NT2/D1 (cell line): ENCODE data around the gene SGIP1.
"Not testable (repeated sequence)": the region's sequence is repeated elsewhere in the genome, so short reads cannot be mapped to it uniquely, and the experiment has no call there.

Experiments
- DNase-seq: peaks from one replicate; pipeline ENCODE4 v3.0.0-alpha.2; 2011; ENCODE audit warnings: low read depth, low spot score
- H3K27me3 ChIP-seq: 2 replicates; pipeline ENCODE4 v1.6.0; 2011; ENCODE audit warnings: mild to moderate bottlenecking; ENCODE audit not compliant: insufficient read length, insufficient read depth
- H3K36me3 ChIP-seq: 2 replicates; pipeline ENCODE4 v1.6.1; 2011; ENCODE audit warnings: mild to moderate bottlenecking, low read length, mixed read lengths; ENCODE audit not compliant: insufficient read depth, insufficient read length
- H3K4me1 ChIP-seq: 2 replicates; pipeline ENCODE4 v1.5.1; 2011; ENCODE audit not compliant: insufficient read depth, insufficient read length
- H3K4me3 ChIP-seq: 2 replicates; pipeline ENCODE4 v1.5.1; 2011; ENCODE audit warnings: low read depth; ENCODE audit not compliant: insufficient read length
- H3K9ac ChIP-seq: 2 replicates; pipeline ENCODE4 v1.6.0; 2011; ENCODE audit warnings: low read depth; ENCODE audit not compliant: insufficient read length
- H3K9me3 ChIP-seq: 2 replicates; pipeline ENCODE4 v1.5.1; 2011; ENCODE audit warnings: mild to moderate bottlenecking, low read length; ENCODE audit not compliant: insufficient read depth
- SUZ12 ChIP-seq: IDR thresholded peaks from 2 replicates; pipeline ENCODE4 v1.6.1; 2011; ENCODE audit not compliant: insufficient read length, insufficient read depth; ENCODE audit errors: extremely low read depth
- YY1 ChIP-seq: IDR thresholded peaks from 2 replicates; pipeline ENCODE4 v1.6.1; 2011; ENCODE audit not compliant: insufficient read length, insufficient read depth
- ZNF274 ChIP-seq: IDR thresholded peaks from 2 replicates; pipeline ENCODE4 v1.6.1; 2011; ENCODE audit warnings: mild to moderate bottlenecking, low read depth, low read length

The SGIP1 gene

GRCh38 chr1:66787641-66788040, 253.7 kb downstream of the SGIP1 start:
- no peaks in the 10 kb centered on the region for H3K36me3 ChIP-seq
- H3K4me1 ChIP-seq, result no peaks in the 10 kb centered on the region
- no peak overlapping the region for H3K4me3 ChIP-seq
- no peaks in the 10 kb centered on the region for H3K9me3 ChIP-seq
- H3K27me3 ChIP-seq, result no peaks in the 10 kb centered on the region
- no peak for DNase-seq
- H3K9ac ChIP-seq, result no peak overlapping the region
- TF ChIP-seq ZNF274, result no peak
- TF ChIP-seq SUZ12, result no peak
- TF ChIP-seq YY1, result no peak

GRCh38 chr1:66788231-66788939, 254.4 kb downstream of the SGIP1 start:
- H3K36me3 ChIP-seq, result no peaks in the 10 kb centered on the region
- H3K4me3 ChIP-seq, result no peak overlapping the region
- no peak overlapping the region for H3K9ac ChIP-seq
- no peak for TF ChIP-seq ZNF274
- no peak for TF ChIP-seq SUZ12
- TF ChIP-seq YY1, result no peak
- H3K9me3 ChIP-seq, result no peaks in the 10 kb centered on the region
- no peaks in the 10 kb centered on the region for H3K4me1 ChIP-seq
- DNase-seq, result no peak
- H3K27me3 ChIP-seq, result no peaks in the 10 kb centered on the region

DNA sequence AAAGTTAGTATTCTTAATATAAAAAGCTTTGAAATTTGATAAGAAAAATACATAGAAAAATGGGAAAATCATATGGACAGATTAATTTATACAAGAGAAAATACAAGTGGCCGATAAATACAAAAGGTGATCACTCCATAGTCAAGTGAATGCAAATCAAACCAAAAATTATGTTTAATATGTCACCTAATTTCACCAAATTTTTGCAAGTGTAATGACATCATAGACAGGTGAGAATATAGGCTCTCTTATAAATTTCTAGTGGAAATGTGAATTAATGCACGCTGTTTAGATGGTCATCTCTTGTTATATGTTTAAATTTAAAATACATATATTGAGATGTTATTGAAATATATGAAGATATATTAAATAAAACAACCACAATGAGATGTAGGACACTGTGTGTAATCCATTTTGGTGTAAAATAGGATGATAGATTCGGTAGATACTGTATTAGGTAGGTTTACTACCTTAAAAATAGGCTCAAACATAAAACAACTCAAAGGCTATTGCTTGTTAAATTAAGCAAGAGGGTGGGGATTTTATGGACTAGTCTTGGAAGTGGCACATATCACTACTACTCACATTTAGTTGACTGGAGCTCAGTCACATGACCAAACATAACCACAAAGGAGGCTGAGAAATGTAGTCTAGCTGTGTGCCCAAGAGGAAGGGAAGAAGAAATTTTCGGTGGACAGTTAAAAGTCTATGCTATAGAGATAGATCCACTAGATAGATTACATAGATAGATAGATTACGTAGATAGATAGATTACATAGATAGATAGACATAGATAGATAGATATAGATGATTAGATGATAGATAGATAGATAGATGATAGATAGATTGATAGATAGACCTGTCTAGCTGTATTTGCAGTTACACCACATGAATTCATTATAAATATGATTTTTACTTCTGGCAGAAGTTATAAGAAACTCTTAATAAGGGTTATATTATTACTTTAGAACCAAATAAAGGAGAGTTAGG, 258.0 kb downstream of the SGIP1 start:
- no peak for DNase-seq
- Histone ChIP-seq H3K36me3 (no peaks in the 10 kb centered on the region), H3K9ac (no peak overlapping the region), H3K27me3 (no peaks in the 10 kb centered on the region), H3K4me1 (no peaks in the 10 kb centered on the region), H3K9me3 (no peaks in the 10 kb centered on the region), H3K4me3 (no peak overlapping the region)
- TF ChIP-seq ZNF274 (no peak), YY1 (no peak), SUZ12 (no peak)

GRCh38 chr1:66795839-66796238, 261.9 kb downstream of the SGIP1 start:
- DNase-seq, H3K9me3 ChIP-seq, H3K27me3 ChIP-seq: not testable (repeated sequence)

More at GRCh38 chr1:66795839-66796238, 261.9 kb downstream of the SGIP1 start:
- H3K4me1 ChIP-seq, H3K36me3 ChIP-seq, H3K9ac ChIP-seq, H3K4me3 ChIP-seq: not testable (repeated sequence)
